Kidney tubule cell (primary cell): ENCODE data around the gene RAPGEF2.
A peak's percentile ranks its signal among the peaks of the same experiment; 100 is the strongest.
"Not testable (repeated sequence)": the region's sequence is repeated elsewhere in the genome, so short reads cannot be mapped to it uniquely, and the experiment has no call there.

ENCODE experiments used
- DNase-seq: peaks from one replicate; pipeline ENCODE4 v3.0.0-alpha.2; 2018; ENCODE audit warnings: low spot score

Gene RAPGEF2

DNA sequence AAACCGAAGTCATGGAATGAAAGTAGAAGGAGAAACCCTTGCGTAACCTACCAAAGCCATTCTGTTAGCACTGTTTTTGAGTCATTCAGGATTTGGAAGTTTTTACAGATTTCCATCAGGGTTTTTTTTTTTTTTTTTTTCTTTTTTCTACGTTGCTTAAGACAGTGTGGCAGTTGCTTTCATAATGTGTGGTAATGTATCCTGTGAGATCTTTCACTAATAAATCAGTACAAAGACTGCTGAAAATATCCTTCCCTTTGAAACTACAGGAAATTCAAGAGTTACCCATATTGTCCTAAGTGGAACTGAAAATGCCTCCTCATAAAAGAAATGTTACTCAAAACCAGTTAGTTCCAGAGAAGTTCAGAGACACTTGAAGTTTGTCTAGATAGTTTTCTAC lies 137.8 kb downstream of the RAPGEF2 start:
- DNase-seq, result no peak

DNA sequence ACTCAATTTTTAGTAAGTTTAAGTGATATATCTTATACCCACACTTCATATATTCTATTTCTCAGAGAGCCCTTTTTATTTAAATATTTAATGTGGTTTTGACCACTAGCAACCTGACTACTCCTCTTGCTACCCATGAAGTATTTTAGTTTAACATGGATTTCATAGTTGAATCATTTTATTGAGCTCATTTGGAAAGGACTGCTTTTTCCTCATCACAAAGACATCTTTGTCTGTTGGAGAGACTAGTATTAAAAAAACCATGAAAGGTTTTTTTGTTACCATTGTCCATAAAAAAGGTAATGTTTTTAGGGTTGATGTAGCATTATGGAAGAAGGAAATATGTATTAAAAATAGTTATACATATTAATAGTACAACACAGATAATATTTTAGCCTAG lies 139.5 kb downstream of the RAPGEF2 start:
- no peak for DNase-seq

DNA sequence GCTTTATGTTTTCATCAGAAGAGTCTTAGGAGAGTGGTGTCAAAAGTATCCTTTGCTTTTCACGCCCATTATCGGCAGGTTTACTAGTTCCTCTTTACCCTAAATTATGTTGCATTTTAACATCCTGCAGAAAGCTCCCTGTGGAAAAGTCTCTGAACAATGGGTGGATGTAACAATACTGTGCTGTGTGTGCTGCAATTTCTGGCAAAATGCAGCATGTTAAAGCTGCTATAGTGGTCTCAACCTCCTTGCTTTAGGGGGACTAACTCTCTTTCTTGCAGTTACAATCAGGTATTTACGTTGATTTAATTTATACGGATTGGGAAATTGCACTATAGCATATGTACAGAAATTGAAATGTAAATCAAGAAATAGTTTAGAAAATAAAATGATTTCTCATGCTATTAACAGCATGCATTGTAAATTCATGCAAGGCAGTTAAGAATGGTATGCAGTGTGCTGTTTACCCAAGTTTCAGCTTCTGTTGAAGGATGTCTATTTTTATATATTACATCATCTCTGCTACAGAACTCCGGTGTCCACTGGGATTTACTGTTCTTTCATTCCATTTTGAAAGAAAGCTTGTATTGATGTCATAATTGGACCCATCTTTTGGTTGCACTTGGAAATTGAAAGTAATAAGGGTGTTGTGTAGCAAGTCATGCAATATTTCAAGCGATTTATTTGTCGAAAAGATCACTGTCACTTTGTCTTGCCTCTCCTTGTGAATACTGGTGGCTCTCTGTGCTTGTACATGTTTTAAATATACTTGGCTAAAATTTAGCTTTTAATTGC lies 145.7 kb downstream of the RAPGEF2 start:
- DNase-seq, result no peak

DNA sequence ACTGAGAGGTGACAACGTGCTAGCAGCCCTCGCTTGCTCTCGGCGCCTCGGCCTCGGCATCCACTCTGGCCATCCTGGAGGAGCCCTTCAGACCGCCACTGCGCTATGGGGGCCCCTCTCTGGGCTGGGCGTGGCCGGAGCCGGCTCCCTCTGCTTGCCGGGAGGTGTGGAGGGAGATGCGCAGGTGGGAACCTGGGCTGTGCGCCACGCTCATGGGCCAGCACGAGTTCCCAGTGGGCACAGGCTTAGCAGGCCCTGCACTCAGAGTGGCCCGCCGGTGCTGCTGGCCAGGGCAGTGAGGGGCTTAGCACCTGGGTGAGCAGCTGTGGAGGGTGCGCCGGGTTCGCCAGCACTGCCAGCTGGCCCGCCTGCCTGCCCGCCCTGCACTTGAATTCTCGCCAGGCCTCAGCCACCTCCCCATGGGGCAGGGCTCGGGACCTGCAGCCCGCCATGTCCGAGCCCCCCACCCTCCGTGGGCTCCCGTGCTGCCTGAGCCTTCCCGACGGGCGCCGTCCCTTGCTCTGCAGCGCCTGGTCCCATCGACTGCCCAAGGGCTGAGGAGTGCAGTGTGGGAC lies 148.0 kb downstream of the RAPGEF2 start:
- no peak for DNase-seq

DNA sequence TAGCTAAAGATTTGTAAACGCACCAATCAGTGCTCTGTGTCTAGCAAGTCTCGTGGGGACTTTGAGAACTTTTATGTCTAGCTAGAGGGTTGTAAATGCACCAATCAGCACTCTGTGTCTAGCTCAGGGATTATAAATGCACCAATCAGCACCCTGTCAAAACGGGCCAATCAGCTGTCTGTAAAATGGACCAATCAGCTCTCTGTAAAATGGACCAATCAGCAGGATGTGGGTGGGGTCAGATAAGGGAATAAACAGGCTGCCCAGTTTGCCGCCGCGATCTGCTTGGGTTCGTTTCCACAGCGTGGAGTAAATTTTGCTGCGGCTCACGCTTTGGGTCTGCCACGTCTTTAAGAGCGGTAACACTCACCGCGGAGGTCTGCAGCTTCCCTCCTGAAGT lies 148.7 kb downstream of the RAPGEF2 start:
- not testable (repeated sequence) for DNase-seq

GRCh38 chr4:159252491-159252890 lies 149.6 kb downstream of the RAPGEF2 start:
- no peak for DNase-seq

DNA sequence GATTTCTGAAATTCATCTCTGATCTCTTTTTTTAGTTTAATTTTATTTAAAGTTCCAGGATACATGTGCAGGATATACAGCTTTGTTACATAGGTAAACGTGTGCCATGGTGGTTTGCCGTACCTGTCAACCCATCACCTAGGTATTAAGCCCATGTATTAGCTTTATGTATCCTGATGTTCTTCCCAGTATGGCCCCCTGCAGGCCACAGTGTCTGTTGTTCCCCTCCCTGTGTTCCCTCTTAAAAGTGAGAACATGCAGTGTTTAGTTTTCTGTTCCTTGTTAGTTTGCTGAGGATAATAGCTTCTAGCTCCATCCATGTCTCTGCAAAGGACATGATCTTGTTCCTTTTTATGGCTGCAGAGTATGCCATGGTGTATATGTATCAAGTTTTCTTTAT lies 153.2 kb downstream of the RAPGEF2 start:
- no peak for DNase-seq

- DNase-seq, result no peak
Observed at GRCh38 chr4:159258889-159259560, 156.1 kb downstream of the RAPGEF2 start.

DNA sequence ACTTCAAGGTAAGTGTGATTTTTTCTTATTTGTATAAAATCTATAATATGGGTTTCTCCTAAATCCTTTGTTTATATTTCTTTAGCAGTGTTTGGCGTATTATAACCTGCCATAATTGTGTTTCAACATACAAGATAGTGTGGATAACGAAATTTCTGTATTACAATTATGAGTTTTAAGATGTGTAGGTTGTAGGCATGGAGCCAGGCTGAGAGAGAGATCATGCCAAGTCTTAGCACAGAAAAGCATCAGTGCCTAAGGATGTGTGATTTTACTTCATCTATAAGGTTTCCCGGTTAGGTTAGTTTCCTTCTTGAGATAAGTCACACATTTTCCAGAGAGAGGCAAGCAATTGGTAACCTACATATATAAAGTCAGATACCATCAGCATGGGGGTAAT lies 161.2 kb downstream of the RAPGEF2 start:
- no peak for DNase-seq

DNA sequence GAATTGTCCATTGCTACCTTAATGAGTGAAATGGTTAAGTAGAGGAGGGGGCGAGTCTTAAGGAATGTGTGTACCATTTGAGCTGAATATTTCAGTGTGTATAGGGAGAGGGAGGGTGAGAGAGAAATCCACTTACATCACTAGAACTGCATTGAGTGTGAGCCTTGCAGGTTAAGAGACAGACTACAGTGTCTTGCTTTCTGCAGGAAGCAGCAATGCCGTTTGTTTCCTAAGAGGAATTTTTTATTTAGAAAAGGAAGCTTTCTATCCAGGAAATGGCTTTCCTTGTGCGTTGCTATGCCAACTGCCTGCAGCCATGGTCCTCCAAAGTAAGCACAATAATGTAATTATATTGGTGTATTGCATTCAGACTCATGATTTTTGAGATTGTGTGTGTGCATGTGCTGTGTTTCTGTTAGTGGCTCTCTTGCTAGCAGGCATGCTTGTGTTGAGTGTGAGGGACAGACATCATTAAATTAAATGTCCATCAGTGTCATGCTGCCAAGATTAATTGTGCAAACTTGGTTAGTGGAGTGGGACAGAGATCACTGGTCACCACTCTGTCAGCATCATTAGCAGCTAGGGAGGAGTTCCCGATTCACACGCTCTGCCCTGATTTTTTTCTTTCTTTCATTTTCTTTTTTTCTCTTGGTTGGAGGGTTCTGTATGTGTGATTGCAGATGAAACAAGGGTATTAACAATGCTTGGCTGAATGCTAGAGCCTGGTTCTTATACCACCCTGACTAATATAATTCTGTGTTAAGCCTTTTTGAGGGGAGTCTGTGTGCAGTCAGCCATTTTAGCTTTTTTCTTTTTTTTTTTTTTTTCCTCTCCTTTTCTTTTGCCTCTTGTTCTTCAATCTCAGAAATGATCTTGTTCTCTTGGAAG lies 164.3 kb downstream of the RAPGEF2 start:
- peak; percentile 34 for DNase-seq

DNA sequence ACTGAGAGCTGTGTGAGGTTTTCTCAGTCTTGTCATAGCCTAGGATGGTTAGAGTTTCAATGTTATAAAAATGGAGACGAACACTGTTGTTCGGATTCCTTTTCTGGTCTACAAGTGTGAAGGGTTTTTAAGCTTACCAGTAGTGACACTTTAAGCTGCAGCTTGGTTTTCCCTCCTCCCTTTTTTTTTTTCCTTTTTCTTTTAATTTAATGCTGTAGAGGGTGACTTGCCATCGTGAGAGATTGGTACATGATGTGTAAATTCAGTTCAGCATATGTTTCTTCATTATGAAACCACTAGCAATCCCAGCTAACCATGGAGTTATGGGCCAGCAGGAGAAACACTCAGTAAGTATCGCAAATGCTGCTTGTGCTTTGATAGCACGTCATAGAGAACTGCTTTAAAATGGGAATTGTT lies 165.0 kb downstream of the RAPGEF2 start:
- no peak for DNase-seq

GRCh38 chr4:159268607-159269006 lies 165.7 kb downstream of the RAPGEF2 start:
- no peak for DNase-seq

- peak; percentile 44 for DNase-seq
Observed at GRCh38 chr4:159269116-159269515, 166.2 kb downstream of the RAPGEF2 start.

- no peak for DNase-seq
Observed at GRCh38 chr4:159269956-159270355, 167.1 kb downstream of the RAPGEF2 start.

- DNase-seq, result no peak
Observed at GRCh38 chr4:159271856-159272255, 169.0 kb downstream of the RAPGEF2 start.

DNA sequence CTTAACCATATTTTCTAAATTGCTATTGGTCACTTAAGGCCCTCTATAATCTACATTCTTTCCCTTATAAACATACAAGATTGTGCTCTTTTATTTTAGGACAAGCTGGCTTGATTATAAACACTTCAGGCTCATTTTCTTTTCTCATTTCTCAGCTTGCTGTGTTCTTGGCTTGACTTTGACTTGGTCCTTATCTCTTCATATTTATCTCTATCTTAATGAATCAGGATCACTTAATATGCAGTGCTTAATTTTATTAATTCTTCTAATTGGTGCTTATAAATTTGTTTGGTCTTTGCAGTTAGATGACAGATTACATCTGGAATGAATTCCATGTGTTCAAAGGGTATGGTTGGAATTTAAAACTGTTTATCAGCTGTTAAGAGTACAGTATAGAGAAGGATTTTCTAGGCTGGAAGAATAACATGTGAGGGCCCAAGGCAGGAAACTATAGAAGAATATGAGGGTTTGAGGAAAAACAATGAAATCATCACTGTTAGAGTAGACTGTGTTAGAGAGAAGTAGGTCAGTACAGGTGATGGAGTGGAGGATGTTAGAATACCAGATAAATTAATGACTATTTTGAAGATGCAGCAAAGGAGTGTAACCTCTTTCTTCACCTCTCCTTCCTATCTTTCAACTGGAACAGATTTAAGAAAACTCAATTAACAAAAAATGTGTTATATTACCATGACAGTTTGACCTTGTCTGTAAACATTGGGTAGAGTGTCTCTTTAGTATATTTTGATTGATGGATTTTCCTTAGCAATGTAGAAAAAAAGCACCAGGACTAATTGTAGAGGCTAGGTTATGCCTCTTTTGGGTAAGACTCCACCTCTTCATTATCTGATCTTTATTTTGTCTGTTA lies 169.6 kb downstream of the RAPGEF2 start:
- DNase-seq, result no peak

GRCh38 chr4:159273141-159273438 lies 170.2 kb downstream of the RAPGEF2 start:
- DNase-seq, result peak; percentile 31

- DNase-seq, result no peak
Observed at GRCh38 chr4:159273841-159274240, 171.0 kb downstream of the RAPGEF2 start.

DNA sequence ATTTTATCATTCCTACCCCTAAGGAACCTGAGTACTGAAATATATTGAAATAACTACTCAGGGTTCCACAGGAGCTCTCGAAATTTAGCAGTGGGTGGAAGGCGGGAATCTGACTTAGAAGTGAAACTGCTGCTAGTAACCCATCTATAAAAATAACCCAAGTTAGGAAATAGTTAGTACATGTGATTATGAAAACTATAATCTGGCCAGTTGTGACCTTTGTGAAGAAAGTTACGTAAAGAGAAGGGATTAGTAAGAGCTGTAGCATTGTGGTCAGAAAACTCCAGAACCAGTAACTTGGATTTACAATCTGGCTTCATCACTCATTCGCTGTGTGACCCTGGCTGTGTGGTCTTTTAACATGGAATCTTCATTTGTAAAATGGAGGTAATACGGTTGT lies 175.5 kb downstream of the RAPGEF2 start:
- DNase-seq, result no peak

DNA sequence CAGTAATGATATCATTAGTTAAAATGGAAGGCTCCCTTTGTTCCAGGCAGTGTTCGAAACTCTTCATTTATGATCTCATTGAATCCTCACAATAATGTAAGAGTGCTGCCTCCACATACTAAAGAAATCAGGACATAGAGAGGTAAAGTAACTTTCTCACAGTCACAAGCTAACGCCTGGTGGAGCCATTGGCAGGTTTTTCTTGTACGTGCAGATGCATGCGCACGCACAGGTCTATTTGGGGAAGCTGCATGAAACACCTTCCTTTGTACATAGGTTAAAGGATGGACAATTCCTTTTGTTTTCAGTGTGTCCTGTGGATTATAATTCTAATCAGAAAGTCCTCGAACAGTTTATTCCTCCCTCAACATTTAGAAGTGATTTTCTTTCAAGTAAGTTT lies 176.2 kb downstream of the RAPGEF2 start:
- DNase-seq, result no peak

DNA sequence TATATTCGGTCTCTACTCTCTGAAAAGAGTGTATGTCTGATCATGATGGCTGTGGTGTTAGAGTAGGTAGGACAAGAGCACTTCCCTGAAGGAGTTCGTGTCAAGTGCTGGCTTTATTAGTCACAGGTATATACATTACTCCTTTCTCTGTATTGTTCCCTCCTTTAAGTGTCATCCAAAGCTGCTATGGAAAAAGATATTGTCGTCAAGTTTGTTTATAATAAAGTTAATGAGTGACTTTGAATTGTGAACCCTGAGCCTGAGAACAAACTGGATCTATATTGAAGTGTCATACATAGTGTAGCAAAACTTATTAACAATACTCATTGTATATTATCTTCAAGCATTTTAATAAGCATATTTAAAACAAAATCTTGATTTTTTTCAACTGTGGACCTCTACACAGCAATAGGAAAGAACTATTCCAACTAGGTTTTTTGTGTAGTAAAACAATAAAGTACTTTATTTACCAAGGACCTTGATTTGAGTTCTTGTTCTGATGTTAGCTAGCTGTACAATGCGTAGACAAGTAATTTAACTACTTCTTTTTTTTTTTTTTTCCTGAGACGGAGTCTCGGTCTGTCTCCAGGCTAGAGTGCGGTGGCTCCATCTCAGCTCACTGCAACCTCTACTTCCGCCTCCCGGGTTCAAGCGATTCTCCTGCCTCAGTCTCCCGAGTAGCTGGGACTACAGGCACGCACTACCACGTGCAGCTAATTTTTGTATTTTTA lies 177.7 kb downstream of the RAPGEF2 start:
- DNase-seq, result peak; percentile 39
